GM19328 (cell line): ENCODE results near the gene CKB.
"Not testable (repeated sequence)": the region's sequence is repeated elsewhere in the genome, so short reads cannot be mapped to it uniquely, and the experiment has no call there.

Source experiments
- ATAC-seq: cut with Tn5 transposase; IDR thresholded peaks from one replicate; pipeline ENCODE4 v1.9.1; 2021; ENCODE audit warnings: mild to moderate bottlenecking, moderate library complexity; ENCODE audit not compliant: unreplicated experiment

The CKB gene

GRCh38 chr14:103514596-103515421, 7.8 kb downstream of the CKB start:
- no peak for ATAC-seq

- no peak for ATAC-seq
Observed at GRCh38 chr14:103512701-103513611, 9.7 kb downstream of the CKB start.

DNA sequence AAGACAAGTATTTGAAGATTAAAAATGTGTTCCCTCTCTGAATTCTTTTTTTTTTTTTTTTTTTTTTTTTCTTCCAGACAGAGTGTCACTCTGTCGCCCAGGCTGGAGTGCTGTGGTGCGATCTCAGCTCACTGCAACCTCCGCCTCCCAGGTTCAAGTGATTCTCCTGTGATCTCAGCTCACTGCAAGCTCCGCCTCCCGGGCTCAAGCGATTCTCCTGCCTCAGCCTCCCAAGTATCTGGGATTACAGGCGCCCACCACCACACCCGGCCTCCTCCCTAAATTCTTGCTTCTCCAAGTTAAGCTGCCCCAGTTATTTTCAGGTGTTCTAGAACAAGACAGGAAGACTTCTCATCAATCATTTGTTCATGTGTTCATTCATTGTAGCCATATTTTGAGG, 10.4 kb downstream of the CKB start:
- ATAC-seq: not testable (repeated sequence)

- ATAC-seq: no peak
Observed at GRCh38 chr14:103510724-103511693, 11.6 kb downstream of the CKB start.

DNA sequence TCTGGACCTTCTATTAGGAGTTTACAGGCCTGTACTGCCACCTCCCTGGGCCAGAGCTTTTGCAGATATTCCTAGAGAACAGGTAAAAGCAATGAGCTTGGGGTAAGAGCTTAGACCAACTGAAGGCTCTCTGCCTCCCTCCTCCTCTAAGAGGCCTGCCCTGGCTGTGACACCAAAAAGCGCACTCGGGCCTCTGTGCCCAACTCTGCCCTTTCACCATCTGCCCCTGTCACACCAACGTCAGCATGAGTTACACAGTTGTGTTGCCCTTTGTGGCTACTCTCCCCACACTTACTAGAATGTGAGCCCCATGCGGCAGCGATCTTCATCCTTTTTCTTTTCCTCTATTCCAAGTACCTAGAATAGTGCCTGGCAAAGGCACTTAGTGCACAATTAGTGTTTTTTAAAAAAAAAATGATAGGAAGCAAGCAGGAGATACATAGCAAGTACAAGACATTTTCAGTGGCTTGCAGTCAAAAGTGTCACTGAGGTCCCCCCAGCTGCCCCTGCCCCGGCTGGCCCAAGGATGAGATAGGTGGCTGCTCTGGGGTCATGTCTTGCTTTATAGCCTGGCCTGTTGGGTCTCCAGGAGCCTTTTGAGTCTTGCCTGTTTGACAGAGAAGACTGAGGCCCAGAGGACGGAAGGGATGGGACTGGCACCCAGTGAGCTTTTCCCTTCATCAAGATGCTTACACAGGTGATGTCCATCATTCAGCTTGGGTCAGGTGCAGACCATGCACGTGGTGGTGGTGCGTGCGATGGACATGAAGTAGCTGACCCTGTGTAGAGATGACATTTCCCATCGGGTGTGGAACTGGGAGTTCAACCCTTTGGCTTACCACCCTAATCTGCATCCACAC, 12.5 kb downstream of the CKB start:
- ATAC-seq: no peak

- no peak for ATAC-seq
Observed at GRCh38 chr14:103508521-103509329, 13.9 kb downstream of the CKB start.

- ATAC-seq: no peak
Observed at GRCh38 chr14:103507751-103508150, 14.9 kb downstream of the CKB start.

DNA sequence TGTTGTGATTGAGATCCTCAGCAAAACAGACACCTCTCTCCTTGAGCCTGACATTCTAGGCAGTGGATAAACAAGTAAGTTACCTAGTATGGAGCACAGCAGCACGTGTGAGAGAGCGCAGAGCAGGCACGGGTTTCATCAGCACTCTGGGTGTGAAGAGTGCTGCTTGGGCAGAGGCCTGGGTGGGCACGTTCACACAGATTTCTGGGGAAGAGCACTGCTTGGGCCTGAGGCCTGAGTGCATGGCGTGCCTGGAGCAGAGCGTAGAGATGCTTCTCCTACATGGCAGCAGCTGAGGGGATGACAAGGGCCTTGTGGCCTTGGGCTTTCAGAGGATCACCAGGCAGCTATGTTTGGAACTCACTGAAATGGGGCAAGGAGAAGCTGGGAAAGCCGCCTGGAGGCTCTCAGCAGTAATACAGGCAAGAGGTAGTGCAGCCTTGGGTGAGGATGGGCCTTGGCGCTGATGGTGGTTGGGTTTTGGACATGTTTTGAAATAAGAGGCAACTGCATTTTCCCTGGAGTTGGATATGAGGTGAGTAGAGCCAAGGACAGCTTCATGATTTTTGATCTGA, 17.6 kb downstream of the CKB start:
- ATAC-seq: no peak

DNA sequence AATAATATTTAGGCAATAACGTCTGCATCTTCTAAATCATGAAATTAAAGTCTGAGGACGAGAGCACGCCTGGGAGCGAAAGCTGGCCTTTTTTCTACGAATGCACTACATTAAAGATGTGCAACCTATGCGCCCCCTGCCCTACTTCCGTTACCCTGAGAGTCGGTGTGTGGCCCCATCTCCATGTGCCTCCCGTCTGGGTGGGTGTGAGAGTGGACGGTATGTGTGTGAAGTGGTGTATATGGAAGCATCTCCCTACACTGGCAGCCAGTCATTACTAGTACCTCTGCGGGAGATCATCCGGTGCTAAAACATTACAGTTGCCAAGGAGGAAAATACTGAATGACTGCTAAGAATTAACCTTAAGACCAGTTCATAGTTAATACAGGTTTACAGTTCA, 19.3 kb downstream of the CKB start:
- ATAC-seq: no peak

GRCh38 chr14:103502877-103503276, 19.8 kb downstream of the CKB start:
- no peak for ATAC-seq

DNA sequence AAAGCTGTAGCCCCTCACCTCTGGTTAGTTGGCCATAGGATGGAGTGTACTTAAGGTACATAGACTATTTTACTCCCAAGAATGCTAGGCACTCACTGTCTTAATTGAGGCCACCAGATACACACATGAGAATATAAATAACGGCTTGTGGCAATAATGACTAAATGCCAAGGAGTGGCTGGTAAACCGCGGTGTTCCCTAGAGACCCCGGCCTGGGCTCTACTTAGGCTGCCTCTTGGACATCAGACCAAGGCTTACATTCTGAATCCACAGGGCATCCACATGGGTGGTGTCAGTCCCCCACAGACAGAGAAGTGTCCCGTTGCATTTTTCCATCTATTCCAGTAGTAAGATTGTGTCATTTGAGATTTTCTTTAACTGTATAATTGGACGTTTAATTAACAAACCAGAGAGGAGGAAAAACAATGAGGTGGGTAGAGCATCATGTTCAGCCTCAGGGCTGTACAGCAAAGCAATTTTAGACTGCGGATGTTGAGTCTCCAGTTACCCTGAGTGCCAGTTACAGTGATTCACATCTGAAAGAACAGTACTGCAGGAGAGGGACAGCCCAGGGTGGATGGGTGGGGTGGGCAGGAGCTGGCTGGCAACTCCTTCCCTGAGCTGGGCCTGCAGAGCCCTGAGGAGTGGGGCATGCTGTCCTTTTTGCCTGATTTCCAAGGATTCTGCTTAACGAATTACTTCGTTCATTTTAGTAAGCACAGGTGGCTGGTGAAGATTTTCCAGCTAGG, 20.5 kb downstream of the CKB start:
- no peak for ATAC-seq

GRCh38 chr14:103501041-103501870, 21.4 kb downstream of the CKB start:
- no peak for ATAC-seq

DNA sequence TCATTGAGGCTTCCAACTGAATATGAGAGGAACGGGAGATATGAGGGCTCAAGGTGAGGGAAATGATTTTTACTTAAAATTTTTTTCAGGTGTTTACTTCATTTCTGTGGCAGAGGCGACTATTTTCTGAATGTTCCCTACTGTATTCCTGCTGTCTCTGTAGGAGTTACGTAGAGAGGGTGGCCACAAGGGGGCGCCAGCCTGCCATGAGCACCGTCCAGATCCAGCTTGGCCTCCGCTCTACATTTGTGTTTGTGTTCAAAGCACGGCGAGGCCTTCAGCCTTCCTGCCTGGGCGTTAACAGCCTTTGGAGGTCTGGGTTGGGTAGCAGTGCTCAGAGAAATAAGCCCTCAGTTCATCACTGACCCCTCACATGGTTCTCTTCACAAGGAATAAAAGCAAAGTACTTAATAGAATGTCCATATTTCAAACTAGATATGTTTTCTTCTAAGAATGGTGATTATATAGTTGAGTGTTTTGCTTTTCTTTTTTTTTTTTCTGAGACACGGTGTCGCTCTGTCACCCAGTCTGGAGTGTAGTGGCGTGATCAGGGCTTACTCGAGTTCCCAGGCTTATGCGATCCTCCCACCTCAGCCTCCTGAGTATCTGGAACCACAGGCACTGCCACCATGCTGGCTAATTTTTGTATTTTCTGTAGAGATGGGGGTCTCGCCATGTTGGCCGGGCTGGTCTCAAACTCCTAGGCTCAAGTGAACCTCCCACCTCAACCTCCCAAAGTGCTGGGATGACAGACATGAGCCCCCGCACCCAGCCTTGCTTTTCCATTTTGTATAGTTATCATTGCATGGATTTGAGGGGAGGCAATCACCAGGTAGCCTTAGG, 22.3 kb downstream of the CKB start:
- ATAC-seq: no peak

DNA sequence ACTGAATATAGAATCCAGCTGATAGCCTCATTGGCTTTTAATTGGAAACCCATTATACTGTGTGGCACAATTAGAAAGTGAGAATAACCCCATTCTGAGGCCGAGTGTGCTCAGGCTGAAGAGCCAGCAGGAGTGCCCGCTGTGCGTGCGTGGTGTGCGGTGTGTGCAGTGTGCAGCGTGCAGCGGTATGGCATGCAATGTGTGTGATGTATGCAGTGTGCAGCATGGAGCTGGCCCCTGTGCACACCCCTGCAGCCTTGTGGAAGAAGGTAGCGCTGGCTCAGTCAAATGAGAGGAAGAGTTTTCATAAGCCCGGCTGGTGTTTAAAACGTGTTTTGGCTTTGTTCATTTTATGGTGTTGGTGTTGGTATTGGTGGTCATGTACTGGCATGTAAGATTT, 22.9 kb downstream of the CKB start:
- no peak for ATAC-seq

- no peak for ATAC-seq
Observed at GRCh38 chr14:103496776-103497175, 25.9 kb downstream of the CKB start.

DNA sequence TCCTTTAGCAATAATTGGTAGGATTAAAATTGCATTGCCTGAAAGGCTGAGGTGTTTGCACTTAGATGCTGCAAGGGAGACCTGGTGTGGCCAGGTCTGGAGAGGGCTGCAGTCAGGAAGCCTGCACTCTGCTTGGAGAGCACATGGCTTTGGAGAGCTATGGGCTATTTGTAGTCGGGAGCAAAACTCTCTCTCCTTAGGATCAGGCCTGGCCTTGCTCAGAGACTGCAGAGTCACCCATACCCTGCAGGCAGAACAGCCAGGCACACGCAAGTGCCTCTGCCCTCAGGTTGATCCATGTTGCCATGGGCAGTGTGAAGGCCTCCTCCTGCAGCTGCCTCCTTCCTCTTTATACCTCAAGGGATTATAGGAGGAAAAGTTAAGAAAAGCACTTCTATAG, 26.8 kb downstream of the CKB start:
- ATAC-seq: no peak
